GM19351 (cell line): Measurements from ENCODE around the gene GSTM3.
"Not testable (repeated sequence)": the region's sequence is repeated elsewhere in the genome, so short reads cannot be mapped to it uniquely, and the experiment has no call there.

Experiments
- ATAC-seq: cut with Tn5 transposase; IDR thresholded peaks from one replicate; pipeline ENCODE4 v1.9.1; 2021; ENCODE audit warnings: mild to moderate bottlenecking, moderate library complexity; ENCODE audit not compliant: unreplicated experiment

Gene GSTM3

GRCh38 chr1:109732390-109732881 lies 8.4 kb downstream of the GSTM3 start:
- no peak for ATAC-seq

DNA sequence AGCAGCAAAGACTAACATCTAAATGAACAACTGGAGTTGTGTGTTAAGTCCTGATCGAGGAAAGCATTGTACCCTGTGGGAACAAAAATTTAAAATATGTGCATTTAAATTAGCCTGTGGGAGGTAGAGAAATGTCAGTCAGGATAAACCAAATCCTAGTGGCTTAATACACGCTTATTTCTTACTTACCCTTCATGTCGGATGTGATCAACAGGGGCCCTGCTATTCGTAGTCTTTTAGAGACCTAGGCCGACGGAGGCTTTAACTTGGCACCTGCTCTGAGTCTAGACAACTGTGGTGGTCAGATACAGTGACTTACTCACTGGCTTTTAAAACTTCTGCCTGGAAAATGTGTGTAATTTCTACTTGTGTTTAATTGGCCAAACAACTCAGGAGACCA lies 10.2 kb downstream of the GSTM3 start:
- no peak for ATAC-seq

DNA sequence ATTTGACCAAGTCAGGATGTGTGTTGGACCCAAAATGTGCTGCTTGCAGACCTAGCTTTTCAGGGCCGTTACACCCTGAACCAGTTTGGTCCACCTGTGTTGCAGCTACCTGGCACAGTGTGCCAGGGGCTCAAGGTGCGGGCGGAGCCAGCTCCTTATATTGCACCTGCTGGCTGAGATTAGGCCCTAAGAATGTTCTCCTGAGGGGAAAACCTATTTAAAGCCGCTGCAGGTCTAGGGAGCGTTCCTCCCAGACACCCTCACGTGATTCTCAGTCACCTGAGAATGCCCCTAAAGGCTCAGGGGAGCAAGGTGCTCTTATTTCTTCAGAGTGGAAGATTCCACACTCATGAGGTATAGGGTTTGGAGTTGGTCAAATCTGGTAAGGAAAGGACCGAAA lies 12.0 kb downstream of the GSTM3 start:
- no peak for ATAC-seq

GRCh38 chr1:109726728-109727373 lies 14.0 kb downstream of the GSTM3 start:
- ATAC-seq: no peak

DNA sequence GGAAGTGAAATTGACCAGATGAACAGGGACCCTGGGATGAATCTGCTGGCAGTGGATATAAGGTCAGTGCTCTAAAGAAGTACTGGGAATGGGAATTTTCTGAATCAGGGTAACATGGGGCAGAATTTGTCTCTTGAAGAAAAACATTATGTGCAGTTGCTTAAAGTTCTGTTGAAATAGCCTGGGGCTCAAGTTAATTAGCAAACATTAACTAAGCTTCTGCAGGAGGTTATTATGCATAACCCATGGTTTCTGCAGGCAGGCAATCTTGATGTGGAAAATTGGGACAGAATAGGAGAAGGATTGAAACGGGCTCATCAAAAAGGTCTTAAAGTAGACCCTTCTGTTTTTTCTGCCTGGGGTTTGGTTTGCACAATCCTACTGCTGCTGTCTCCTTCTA lies 14.8 kb downstream of the GSTM3 start:
- no peak for ATAC-seq

GRCh38 chr1:109725510-109725909 lies 15.3 kb downstream of the GSTM3 start:
- ATAC-seq: no peak

- no peak for ATAC-seq
Observed at GRCh38 chr1:109724933-109725332, 15.9 kb downstream of the GSTM3 start.

DNA sequence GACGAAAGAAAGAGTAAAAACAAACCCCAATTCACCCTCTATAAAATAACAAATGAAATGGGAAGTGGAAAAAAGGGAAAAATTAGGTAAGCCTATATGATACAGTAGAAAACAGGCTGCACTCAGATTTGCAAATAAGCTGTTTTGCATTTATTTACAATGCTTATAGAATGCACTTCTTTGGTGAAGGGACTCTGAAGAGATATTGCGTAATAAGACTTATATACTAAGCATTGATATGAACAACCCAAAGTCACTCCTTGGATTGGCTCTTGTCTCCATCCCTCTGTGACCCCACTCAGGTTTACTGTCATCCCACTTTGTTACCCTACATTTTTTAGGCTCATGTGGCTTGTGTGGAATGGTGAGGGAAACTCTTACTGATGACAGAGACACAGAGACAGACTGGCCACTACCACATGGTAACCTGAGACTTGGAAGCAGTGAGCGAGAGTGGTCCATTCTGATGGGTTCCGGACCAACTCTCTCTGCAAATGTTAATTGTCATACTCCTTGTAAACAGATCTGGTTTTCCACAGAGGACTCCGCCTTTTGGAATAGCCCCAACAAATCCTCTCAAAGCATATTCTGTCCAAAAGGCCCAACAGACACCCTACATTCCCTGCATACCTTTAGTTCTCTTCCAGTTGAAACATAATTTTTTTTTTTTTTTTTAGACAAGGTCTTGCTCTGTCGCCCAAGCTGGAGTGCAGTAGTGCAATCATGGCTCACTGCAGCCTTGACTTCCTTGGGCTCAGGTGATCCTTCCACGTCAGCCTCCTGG lies 17.7 kb downstream of the GSTM3 start:
- no peak for ATAC-seq

DNA sequence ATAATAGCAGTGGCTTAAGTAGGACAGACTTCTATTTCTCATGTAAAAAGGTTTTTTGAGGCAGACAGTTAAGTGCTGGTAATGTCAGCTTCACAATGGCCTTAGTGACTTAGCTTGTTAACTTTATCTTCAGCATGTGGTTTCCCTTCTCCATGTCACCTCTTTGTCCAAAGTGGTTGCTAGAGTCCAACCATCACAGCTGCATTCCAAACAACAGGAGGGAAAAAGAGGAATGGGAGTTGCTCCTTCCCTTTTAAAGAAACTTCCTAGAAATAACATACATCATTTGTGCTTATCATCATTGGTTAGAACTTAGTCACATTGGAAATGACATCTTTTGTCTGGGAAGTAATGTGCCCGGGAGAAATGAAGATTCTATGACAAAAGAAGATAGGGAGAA lies 18.9 kb downstream of the GSTM3 start:
- ATAC-seq: no peak

DNA sequence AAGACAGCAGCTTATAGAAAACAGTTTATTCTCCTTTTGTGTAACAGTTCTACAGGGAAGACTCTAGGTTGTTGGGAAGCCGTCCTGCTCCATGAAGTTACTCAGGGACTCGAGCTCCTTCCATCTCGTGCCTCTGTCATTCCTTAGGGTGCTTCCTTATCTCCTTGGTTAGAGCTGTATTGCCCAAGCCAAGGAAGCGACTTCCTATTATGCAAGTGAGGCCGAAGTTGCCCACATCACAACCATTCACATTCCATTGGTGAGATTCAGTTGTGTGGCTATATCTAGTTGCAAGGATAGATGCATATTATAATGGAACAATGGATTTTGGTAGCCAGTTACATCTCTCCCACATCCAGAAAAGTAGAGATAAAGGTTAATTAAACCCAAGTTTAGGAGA lies 19.8 kb downstream of the GSTM3 start:
- ATAC-seq: no peak

DNA sequence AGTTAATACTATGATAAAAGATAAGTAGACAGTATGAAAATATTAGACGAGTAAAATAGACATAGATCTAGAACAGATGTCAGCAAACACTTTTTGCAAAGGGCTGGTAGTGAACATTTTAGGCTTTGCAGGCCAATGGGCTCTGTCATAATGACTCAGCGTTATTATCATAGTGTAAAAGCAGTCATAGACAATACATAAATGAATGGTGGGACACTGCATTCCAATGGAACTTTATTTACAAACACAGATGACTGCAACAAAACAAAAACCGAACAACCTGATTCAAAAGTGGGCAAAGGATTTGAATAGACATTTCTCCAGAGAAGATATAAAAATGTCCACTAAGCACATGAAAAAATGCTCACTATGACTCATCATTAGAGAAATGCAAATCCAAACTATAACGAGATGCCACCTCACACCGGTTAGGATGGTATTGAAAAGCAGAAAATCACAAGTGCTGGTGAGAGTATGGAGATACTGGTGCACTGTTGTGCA lies 21.5 kb downstream of the GSTM3 start:
- ATAC-seq: no peak

- no peak for ATAC-seq
Observed at GRCh38 chr1:109718495-109718894, 22.3 kb downstream of the GSTM3 start.

DNA sequence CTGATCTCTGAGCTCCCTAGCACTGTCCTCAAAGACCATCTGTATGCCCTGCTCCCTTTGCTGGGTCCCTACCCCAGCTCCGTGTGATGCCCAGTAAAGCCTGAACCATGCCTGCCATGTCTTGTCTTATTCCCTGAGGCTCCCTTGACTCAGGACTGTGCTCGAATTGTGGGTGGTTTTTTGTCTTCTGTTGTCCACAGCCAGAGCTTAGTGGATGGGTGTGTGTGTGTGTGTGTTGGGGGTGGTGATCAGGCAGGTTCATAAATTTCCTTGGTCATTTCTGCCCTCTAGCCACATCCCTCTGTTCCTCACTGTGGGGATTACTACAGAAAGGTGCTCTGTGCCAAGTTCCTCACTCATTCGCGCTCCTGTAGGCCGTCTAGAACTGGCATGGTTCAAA lies 23.1 kb downstream of the GSTM3 start:
- ATAC-seq: no peak

DNA sequence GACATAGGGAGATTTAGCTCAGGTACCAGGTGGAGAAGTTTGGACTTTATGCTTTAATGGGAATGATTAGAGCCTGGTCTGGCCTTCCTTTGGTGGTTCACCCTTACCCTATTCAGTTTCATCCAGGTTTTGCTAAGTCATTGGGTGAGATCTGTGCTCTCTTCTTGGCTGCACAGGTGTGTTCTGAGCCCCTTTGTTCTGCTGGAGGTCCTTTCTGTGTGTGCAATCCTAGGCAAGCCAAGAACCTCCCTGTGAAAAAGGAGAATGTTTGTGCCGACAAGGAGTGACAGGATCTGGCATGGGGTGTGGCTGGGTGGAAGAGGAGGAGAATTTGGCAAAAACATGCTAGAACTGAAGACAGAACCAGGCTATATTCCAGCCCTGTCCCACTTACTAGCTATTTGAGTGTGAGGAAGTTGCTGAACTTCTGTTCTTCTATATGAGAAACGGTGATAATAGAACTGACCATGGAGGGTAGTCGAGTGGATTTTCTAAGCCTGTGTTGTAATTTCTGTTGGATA lies 24.2 kb downstream of the GSTM3 start:
- no peak for ATAC-seq

DNA sequence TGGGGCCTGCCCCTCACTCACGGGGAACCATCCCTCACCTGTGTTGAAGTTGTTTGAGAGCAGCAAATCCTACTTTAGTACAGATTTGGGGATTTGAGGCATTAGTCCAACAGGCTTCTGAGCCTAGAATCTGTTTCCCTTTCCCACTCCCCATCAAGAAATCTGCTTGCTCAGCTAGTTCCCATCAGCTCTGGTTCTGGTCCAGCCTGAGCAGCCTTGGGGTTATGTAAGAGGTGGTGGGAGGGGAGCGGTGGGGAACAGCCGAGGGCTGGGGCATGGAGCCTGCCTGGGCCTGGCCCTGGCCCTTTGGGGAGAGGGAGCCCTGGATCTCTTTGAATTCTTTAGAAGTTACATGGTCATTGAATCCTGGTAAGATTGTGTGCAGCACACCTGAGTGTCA lies 24.7 kb downstream of the GSTM3 start:
- no peak for ATAC-seq

DNA sequence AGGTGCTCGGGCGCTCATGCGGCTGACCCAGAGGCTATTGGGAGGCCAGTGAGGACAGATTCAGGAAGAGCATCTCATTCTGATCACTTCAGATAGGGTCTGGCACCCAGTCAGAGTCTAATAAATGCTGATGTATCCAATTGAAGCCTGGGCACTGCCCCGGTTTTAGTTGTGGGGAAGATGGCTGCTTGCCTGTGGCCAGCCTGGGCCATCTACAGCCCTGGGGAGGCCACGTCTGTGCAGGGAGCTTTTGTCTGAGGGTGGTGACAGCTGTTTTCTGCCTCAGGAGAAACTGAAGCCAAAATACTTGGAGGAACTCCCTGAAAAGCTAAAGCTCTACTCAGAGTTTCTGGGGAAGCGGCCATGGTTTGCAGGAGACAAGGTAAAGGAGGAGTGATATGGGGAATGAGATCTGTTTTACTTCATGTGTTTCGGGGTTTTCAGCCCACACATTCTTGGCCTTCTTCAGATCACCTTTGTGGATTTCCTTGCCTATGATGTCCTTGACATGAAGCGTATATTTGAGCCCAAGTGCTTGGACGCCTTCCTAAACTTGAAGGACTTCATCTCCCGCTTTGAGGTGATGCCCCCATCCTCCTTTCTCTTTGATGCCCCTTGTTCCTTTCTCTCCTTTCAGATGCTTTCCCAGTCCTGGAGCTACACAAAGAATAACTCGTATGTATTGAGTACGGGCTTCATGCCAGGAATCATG lies 26.0 kb downstream of the GSTM3 start:
- ATAC-seq: no peak

GRCh38 chr1:109713636-109714035 lies 27.2 kb downstream of the GSTM3 start:
- no peak for ATAC-seq

GRCh38 chr1:109712321-109712864 lies 28.4 kb downstream of the GSTM3 start:
- no peak for ATAC-seq

GRCh38 chr1:109711593-109712320 lies 29.1 kb downstream of the GSTM3 start, which contains the start of gene GSTM5:
GSTM5 (plus strand) TSS chr1:109712251; CDS start chr1:109712313, 62 bp downstream.
- ATAC-seq: not testable (repeated sequence)

DNA sequence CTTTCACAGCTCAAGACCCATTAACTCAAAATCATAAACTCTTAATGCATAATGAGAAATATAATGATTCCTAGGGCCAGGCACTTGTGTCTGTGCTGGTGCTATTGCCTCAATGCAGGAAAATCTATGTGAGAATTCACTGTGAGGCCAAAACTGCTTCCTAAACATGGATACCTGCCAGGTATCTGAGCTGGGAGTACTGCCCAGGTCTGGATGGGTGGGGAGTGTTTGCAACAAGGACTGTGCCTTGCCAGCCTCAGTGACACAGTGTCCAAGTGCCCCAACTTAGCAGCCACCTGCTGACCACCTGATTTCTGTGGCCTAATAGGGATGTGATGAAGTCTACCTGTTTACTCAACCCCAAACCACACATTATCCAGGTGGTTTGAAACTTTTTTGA lies 31.0 kb downstream of the GSTM3 start:
- ATAC-seq: not testable (repeated sequence)
